HFF-Myc (cell line): Measurements from ENCODE around the gene CNGA1.
A peak's percentile ranks its signal among the peaks of the same experiment; 100 is the strongest.
"Not testable (repeated sequence)": the region's sequence is repeated elsewhere in the genome, so short reads cannot be mapped to it uniquely, and the experiment has no call there.

Source experiments
- DNase-seq: peaks from one replicate; pipeline ENCODE4 v3.0.0-alpha.2; 2011; ENCODE audit warnings: low read depth; ENCODE audit errors: extremely low read depth
- H3K4me3 ChIP-seq: replicated peaks from 2 replicates; pipeline ENCODE4 v1.5.1; 2011; ENCODE audit warnings: low read depth, mild to moderate bottlenecking, control low read depth, low read length
- CTCF ChIP-seq: IDR thresholded peaks from 2 replicates; pipeline ENCODE4 v1.5.1; 2012; ENCODE audit warnings: mild to moderate bottlenecking, low read depth, low read length, control low read depth; ENCODE audit errors: missing control alignments

The CNGA1 gene

GRCh38 chr4:47929682-47930201 is 86.7 kb downstream of the CNGA1 start:
- H3K4me3 ChIP-seq: no peak overlapping the region
- TF ChIP-seq CTCF: no peak

GRCh38 chr4:47926667-47927258 is 89.7 kb downstream of the CNGA1 start:
- peak; percentile 75 for TF ChIP-seq CTCF
- DNase-seq: no peak
- no peak overlapping the region for H3K4me3 ChIP-seq

More at GRCh38 chr4:47929682-47930201, 86.7 kb downstream of the CNGA1 start:
- DNase-seq: no peak

- H3K4me3 ChIP-seq, DNase-seq: not testable (repeated sequence)
Observed at GRCh38 chr4:47923261-47923608, 93.2 kb downstream of the CNGA1 start.

GRCh38 chr4:47922436-47923260 is 93.8 kb downstream of the CNGA1 start:
- not testable (repeated sequence) for DNase-seq, H3K4me3 ChIP-seq

GRCh38 chr4:47917163-47917562 is 99.3 kb downstream of the CNGA1 start:
- not testable (repeated sequence) for H3K4me3 ChIP-seq, DNase-seq

- no peak for DNase-seq
- no peak overlapping the region for H3K4me3 ChIP-seq
- TF ChIP-seq CTCF: no peak
Observed at GRCh38 chr4:47915378-47915777, 101.1 kb downstream of the CNGA1 start.

GRCh38 chr4:47914926-47915237 is 101.6 kb downstream of the CNGA1 start:
- no peak for TF ChIP-seq CTCF
- H3K4me3 ChIP-seq: peak overlapping the region; percentile 95
- DNase-seq: no peak

GRCh38 chr4:47914220-47914925 is 102.1 kb downstream of the CNGA1 start, which contains the start of gene NFXL1:
TSS of gene NFXL1 (minus strand) at chr4:47914583. CDS start at chr4:47914203, 380 bp downstream.
- DNase-seq: peak; percentile 89
- peak within 1 kb of the TSS; percentile 95 for H3K4me3 ChIP-seq
- no peak for TF ChIP-seq CTCF
